ENCODE data around the gene BMERB1. TPM values are rescaled to one million over a fixed set of nuclear protein-coding genes. Genes with fewer than 3 reads are reported as not detected.
"Not testable (repeated sequence)": the region's sequence is repeated elsewhere in the genome, so short reads cannot be mapped to it uniquely, and the experiment has no call there.

The BMERB1 gene
- total RNA-seq, 1 donor from 2014 or later: 22.6 TPM

GRCh38 chr16:15461376-15461775 is 27.0 kb downstream of the BMERB1 start:
- Histone ChIP-seq H3K36me3 (no peaks in the 10 kb centered on the region), H3K27ac (no peak overlapping the region), H3K4me1 (no peaks in the 10 kb centered on the region), H3K27me3 (no peaks in the 10 kb centered on the region), H3K4me3 (no peak overlapping the region), H3K9me3 (no peaks in the 10 kb centered on the region)
- no peak for DNase-seq
- intact Hi-C loops (cut with DNase I): no loop called here
- TF ChIP-seq CTCF (IDR thresholded peaks at IDR 0.05): no peak
- no peak for ATAC-seq

- Histone ChIP-seq H3K4me3 (no peak overlapping the region), H3K27ac (no peak overlapping the region), H3K36me3 (no peaks in the 10 kb centered on the region), H3K4me1 (no peaks in the 10 kb centered on the region), H3K9me3 (no peaks in the 10 kb centered on the region), H3K27me3 (no peaks in the 10 kb centered on the region)
- ATAC-seq: no peak
- no peak for DNase-seq
- TF ChIP-seq CTCF (IDR thresholded peaks at IDR 0.05): no peak
- intact Hi-C loops (cut with DNase I): no loop called here
These were observed 30.2 kb downstream of the BMERB1 start for GRCh38 chr16:15464401-15465186.

- ATAC-seq (no peak), DNase-seq (no peak)
- Histone ChIP-seq H3K4me3 (no peak overlapping the region), H3K27me3 (no peaks in the 10 kb centered on the region), H3K36me3 (no peaks in the 10 kb centered on the region), H3K4me1 (no peaks in the 10 kb centered on the region), H3K27ac (no peak overlapping the region), H3K9me3 (no peaks in the 10 kb centered on the region)
- intact Hi-C loops (cut with DNase I): no loop called here
- no peak for TF ChIP-seq CTCF (IDR thresholded peaks at IDR 0.05)
These were observed 31.7 kb downstream of the BMERB1 start for GRCh38 chr16:15466131-15466530.

- Histone ChIP-seq H3K9me3 (no peaks in the 10 kb centered on the region), H3K4me3 (no peak overlapping the region), H3K4me1 (no peaks in the 10 kb centered on the region), H3K36me3 (no peaks in the 10 kb centered on the region), H3K27me3 (no peaks in the 10 kb centered on the region), H3K27ac (no peak overlapping the region)
- TF ChIP-seq CTCF (IDR thresholded peaks at IDR 0.05): peak; percentile 23
- ATAC-seq (no peak), DNase-seq (no peak)
- intact Hi-C loops (cut with DNase I): no loop called here
These were observed 32.7 kb downstream of the BMERB1 start for GRCh38 chr16:15466886-15467781.

- ATAC-seq; H3K27me3 ChIP-seq; H3K27ac ChIP-seq; H3K4me1 ChIP-seq; H3K4me3 ChIP-seq; H3K36me3 ChIP-seq; DNase-seq; H3K9me3 ChIP-seq; intact Hi-C loops (cut with DNase I): not testable (repeated sequence)
These were observed 42.6 kb downstream of the BMERB1 start for GRCh38 chr16:15476971-15477370.

GRCh38 chr16:15477802-15478201 is 43.4 kb downstream of the BMERB1 start:
- intact Hi-C loops (cut with DNase I): no loop called here
- no peak for ATAC-seq

More at GRCh38 chr16:15477802-15478201, 43.4 kb downstream of the BMERB1 start:
- Histone ChIP-seq H3K36me3 (no peaks in the 10 kb centered on the region), H3K9me3 (no peaks in the 10 kb centered on the region), H3K4me1 (no peaks in the 10 kb centered on the region), H3K27ac (no peak overlapping the region), H3K27me3 (no peaks in the 10 kb centered on the region), H3K4me3 (no peak overlapping the region)
- TF ChIP-seq CTCF (IDR thresholded peaks at IDR 0.05): no peak
- no peak for DNase-seq

Measured in upper lobe of right lung (tissue), 1 donor.